HepG2 (cell line): ENCODE measurements around the gene STAM. TPM values are rescaled to one million over a fixed set of nuclear protein-coding genes. Genes with fewer than 3 reads are reported as not detected.

ENCODE experiments used
- AGO1 ChIP-seq: fragments of 200-400 bp; formaldehyde crosslinking; IDR thresholded peaks from 2 replicates; pipeline ENCODE4 v1.6.1; 2017; ENCODE audit warnings: mild to moderate bottlenecking, low read depth, low read length, moderate library complexity; ENCODE audit not compliant: poor library complexity, severe bottlenecking
- CEBPG ChIP-seq: IDR thresholded peaks from 2 replicates; pipeline ENCODE4 v1.6.1; 2016
- DNMT1 ChIP-seq: sonication (generic); formaldehyde crosslinking; IDR thresholded peaks from 2 replicates; pipeline ENCODE4 v1.5.1; 2020; ENCODE audit warnings: mild to moderate bottlenecking, missing genetic modification reagents
- ELF4 ChIP-seq: sonication (generic); formaldehyde crosslinking; IDR thresholded peaks from 2 replicates; pipeline ENCODE4 v1.5.0; 2020; ENCODE audit warnings: missing genetic modification reagents, mild to moderate bottlenecking, moderate library complexity, borderline replicate concordance
- FOSL2 ChIP-seq: sonication (generic); formaldehyde crosslinking; IDR thresholded peaks from 2 replicates; pipeline ENCODE4 v1.4.0; 2020; ENCODE audit warnings: missing genetic modification reagents
- MAFF ChIP-seq: IDR thresholded peaks from 2 replicates; pipeline ENCODE4 v1.6.1; 2011; ENCODE audit warnings: low read depth, low read length, improper control_type of control experiment
- RFX1 ChIP-seq: fragments of 450-650 bp; IDR thresholded peaks from 2 replicates; pipeline ENCODE4 v1.6.1; 2017
- SALL1 ChIP-seq: sonication (generic); formaldehyde crosslinking; IDR thresholded peaks from 2 replicates; pipeline ENCODE4 v1.8.0; 2022; ENCODE audit warnings: mild to moderate bottlenecking, missing genetic modification reagents
- TAF15 ChIP-seq: fragments of 200-400 bp; formaldehyde crosslinking; IDR thresholded peaks from one replicate; pipeline ENCODE4 v1.6.1; 2018; ENCODE audit warnings: mild to moderate bottlenecking, low read depth, low read length; ENCODE audit not compliant: poor library complexity, severe bottlenecking
- TEAD3 ChIP-seq: optimal IDR thresholded peaks from 2 replicates; pipeline ENCODE3; 2016; ENCODE audit warnings: borderline replicate concordance
- ZNF335 ChIP-seq: sonication (generic); formaldehyde crosslinking; IDR thresholded peaks from 2 replicates; pipeline ENCODE4 v1.4.0; 2020; ENCODE audit warnings: missing genetic modification reagents
- ZNF619 ChIP-seq: sonication (generic); formaldehyde crosslinking; IDR thresholded peaks from 2 replicates; pipeline ENCODE4 v1.4.0; 2020; ENCODE audit warnings: mild to moderate bottlenecking, missing genetic modification reagents
- ZNF672 ChIP-seq: sonication (generic); formaldehyde crosslinking; IDR thresholded peaks from 2 replicates; pipeline ENCODE4 v1.8.1; 2022; ENCODE audit warnings: missing genetic modification reagents
- ZNF747 ChIP-seq: sonication (generic); formaldehyde crosslinking; IDR thresholded peaks from 2 replicates; pipeline ENCODE4 v1.8.1; 2023; ENCODE audit warnings: missing genetic modification reagents, mild to moderate bottlenecking, borderline replicate concordance
- ZSCAN29 ChIP-seq: sonication (generic); formaldehyde crosslinking; conservative IDR thresholded peaks from 2 replicates; pipeline ENCODE4 v1.4.0; 2020; ENCODE audit warnings: mild to moderate bottlenecking, missing genetic modification reagents
- ZSCAN30 ChIP-seq: sonication (generic); formaldehyde crosslinking; IDR thresholded peaks from 2 replicates; pipeline ENCODE4 v1.5.0; 2020; ENCODE audit warnings: mild to moderate bottlenecking, missing genetic modification reagents
- polyA plus RNA-seq, 8 experiments: library from polyadenylated mRNA; depleted of rRNA in 3 of 8; stranded (reverse) in 7 of 8; unstranded in 1 of 8; fragments of >200 nt; fragmentation: Illumina TruSeq in 4 of 8; extraction: Trizol in 4 of 8; gene quantifications; 2 replicates each; pipeline versions ENCODE4 v1.2.1 to v1.2.3, GENCODE V29; 2011 to 2016; ENCODE audit warnings: low read depth in 4 of 8, missing spikeins in 1 of 8, mixed read lengths in 1 of 8; ENCODE audit not compliant: insufficient read depth in 1 of 8
- total RNA-seq, 5 experiments: library from RNA; depleted of rRNA; stranded (reverse); fragments of >200 nt; fragmentation: Illumina TruSeq; extraction: Trizol; gene quantifications; 2 replicates each; pipeline ENCODE4 v1.2.3, GENCODE V29; 2016; ENCODE audit warnings: low read depth in 1 of 5
- TF ChIP-seq, protein P1 (sequence below): sonication (generic); formaldehyde crosslinking; conservative IDR thresholded peaks from 2 replicates; pipeline ENCODE4 v1.4.0; 2020; ENCODE audit warnings: missing genetic modification reagents
- TF ChIP-seq, protein P2 (sequence below): IDR thresholded peaks from 2 replicates; pipeline ENCODE4 v1.6.1; 2016; ENCODE audit warnings: missing compliant biosample characterization, missing genetic modification reagents, borderline replicate concordance
- TF ChIP-seq, protein P3 (sequence below): sonication (generic); formaldehyde crosslinking; IDR thresholded peaks from 2 replicates; pipeline ENCODE4 v1.4.0; 2020; ENCODE audit warnings: missing genetic modification reagents
- TF ChIP-seq, protein P4 (sequence below): IDR thresholded peaks from 2 replicates; pipeline ENCODE4 v1.6.1; 2012; ENCODE audit warnings: inconsistent platforms
- TF ChIP-seq, protein P5 (sequence below): sonication (generic); formaldehyde crosslinking; IDR thresholded peaks from 2 replicates; pipeline ENCODE4 v1.5.1; 2020; ENCODE audit warnings: missing genetic modification reagents, mild to moderate bottlenecking, borderline replicate concordance
- TF ChIP-seq, protein P6 (sequence below): sonication (generic); formaldehyde crosslinking; conservative IDR thresholded peaks from 2 replicates; pipeline ENCODE4 v1.4.0; 2020; ENCODE audit warnings: mild to moderate bottlenecking, missing genetic modification reagents, moderate library complexity

The STAM gene
- total and polyA plus RNA-seq, 2 of the 13 experiments (the other 11 are each of a cell fraction or from before 2014, with no cell fraction given): 19.5 to 25.1 TPM

DNA sequence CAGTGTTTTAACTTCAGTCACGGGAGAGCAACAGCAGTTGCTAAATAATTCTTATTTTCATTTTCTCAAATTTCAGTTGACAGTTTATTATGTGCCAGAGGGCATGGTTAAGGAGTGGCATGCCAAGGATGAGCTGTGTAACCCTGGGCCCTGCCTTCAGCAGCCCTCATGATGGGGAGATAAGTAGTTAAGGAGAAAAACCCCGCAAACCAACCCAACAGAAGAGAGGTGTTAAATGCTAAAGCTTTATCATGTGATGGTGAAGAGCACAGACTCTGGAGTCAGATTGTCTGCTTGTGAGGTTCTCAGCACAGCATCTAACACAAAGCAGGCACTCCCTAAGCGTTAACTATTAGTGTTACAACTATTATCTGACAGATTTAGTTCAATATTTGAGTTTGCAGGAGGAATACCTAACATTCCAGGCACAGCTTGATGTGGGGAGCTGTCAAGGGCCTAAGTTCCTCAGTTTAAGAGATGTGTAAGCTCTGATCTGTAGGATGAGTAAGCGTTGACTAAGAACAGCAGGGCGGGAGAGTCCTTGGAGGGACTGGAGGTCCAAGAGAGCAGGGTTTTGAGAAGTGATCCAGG lies 29.6 kb downstream of the STAM start (continued):
- TF ChIP-seq, protein P1, sequence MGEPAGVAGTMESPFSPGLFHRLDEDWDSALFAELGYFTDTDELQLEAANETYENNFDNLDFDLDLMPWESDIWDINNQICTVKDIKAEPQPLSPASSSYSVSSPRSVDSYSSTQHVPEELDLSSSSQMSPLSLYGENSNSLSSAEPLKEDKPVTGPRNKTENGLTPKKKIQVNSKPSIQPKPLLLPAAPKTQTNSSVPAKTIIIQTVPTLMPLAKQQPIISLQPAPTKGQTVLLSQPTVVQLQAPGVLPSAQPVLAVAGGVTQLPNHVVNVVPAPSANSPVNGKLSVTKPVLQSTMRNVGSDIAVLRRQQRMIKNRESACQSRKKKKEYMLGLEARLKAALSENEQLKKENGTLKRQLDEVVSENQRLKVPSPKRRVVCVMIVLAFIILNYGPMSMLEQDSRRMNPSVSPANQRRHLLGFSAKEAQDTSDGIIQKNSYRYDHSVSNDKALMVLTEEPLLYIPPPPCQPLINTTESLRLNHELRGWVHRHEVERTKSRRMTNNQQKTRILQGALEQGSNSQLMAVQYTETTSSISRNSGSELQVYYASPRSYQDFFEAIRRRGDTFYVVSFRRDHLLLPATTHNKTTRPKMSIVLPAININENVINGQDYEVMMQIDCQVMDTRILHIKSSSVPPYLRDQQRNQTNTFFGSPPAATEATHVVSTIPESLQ (CRISPR knock-in tag): no peak
- no peak for TF ChIP-seq ZSCAN29
- peak; percentile 93 for TF ChIP-seq FOSL2
- TF ChIP-seq ZNF619 (CRISPR knock-in tag): no peak
- TF ChIP-seq ELF4 (CRISPR knock-in tag): no peak
- TF ChIP-seq TAF15: no peak
- TF ChIP-seq, protein P2, sequence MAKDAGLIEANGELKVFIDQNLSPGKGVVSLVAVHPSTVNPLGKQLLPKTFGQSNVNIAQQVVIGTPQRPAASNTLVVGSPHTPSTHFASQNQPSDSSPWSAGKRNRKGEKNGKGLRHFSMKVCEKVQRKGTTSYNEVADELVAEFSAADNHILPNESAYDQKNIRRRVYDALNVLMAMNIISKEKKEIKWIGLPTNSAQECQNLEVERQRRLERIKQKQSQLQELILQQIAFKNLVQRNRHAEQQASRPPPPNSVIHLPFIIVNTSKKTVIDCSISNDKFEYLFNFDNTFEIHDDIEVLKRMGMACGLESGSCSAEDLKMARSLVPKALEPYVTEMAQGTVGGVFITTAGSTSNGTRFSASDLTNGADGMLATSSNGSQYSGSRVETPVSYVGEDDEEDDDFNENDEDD (CRISPR knock-in tag): no peak
- no peak for TF ChIP-seq RFX1
- no peak for TF ChIP-seq MAFF
- TF ChIP-seq SALL1 (CRISPR knock-in tag): peak; percentile 24; the same call in 1 of the 2 replicates
- TF ChIP-seq DNMT1 (CRISPR knock-in tag): no peak
- TF ChIP-seq ZNF747 (CRISPR knock-in tag): no peak
- TF ChIP-seq, protein P3, sequence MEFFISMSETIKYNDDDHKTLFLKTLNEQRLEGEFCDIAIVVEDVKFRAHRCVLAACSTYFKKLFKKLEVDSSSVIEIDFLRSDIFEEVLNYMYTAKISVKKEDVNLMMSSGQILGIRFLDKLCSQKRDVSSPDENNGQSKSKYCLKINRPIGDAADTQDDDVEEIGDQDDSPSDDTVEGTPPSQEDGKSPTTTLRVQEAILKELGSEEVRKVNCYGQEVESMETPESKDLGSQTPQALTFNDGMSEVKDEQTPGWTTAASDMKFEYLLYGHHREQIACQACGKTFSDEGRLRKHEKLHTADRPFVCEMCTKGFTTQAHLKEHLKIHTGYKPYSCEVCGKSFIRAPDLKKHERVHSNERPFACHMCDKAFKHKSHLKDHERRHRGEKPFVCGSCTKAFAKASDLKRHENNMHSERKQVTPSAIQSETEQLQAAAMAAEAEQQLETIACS: no peak
- TF ChIP-seq AGO1: no peak
- TF ChIP-seq, protein P4, sequence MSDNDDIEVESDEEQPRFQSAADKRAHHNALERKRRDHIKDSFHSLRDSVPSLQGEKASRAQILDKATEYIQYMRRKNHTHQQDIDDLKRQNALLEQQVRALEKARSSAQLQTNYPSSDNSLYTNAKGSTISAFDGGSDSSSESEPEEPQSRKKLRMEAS: no peak
- TF ChIP-seq TEAD3 (CRISPR knock-in tag): peak; percentile 99
- no peak for TF ChIP-seq ZNF672 (CRISPR knock-in tag)
- TF ChIP-seq ZNF335 (CRISPR knock-in tag): peak; percentile 92; the same call in 1 of the 2 replicates
- TF ChIP-seq, protein P5, sequence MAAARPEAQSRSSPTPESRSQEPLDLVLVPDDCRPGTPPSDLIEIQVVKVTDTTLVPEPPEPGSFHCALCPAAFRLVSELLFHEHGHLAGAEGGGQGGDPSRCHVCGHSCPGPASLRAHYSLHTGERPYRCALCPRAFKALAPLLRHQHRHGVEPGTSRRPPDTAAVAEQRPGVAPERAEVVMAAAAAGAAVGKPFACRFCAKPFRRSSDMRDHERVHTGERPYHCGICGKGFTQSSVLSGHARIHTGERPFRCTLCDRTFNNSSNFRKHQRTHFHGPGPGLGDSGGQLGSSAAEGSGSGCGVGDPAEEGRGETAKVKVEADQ (CRISPR knock-in tag): no peak
- TF ChIP-seq, protein P6, sequence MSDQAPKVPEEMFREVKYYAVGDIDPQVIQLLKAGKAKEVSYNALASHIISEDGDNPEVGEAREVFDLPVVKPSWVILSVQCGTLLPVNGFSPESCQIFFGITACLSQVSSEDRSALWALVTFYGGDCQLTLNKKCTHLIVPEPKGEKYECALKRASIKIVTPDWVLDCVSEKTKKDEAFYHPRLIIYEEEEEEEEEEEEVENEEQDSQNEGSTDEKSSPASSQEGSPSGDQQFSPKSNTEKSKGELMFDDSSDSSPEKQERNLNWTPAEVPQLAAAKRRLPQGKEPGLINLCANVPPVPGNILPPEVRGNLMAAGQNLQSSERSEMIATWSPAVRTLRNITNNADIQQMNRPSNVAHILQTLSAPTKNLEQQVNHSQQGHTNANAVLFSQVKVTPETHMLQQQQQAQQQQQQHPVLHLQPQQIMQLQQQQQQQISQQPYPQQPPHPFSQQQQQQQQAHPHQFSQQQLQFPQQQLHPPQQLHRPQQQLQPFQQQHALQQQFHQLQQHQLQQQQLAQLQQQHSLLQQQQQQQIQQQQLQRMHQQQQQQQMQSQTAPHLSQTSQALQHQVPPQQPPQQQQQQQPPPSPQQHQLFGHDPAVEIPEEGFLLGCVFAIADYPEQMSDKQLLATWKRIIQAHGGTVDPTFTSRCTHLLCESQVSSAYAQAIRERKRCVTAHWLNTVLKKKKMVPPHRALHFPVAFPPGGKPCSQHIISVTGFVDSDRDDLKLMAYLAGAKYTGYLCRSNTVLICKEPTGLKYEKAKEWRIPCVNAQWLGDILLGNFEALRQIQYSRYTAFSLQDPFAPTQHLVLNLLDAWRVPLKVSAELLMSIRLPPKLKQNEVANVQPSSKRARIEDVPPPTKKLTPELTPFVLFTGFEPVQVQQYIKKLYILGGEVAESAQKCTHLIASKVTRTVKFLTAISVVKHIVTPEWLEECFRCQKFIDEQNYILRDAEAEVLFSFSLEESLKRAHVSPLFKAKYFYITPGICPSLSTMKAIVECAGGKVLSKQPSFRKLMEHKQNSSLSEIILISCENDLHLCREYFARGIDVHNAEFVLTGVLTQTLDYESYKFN: peak; percentile 47; the same call in 1 of the 2 replicates
- no peak for TF ChIP-seq ZSCAN30 (CRISPR knock-in tag)
- no peak for TF ChIP-seq CEBPG (CRISPR knock-in tag)
